Peyer's patch (tissue), 4 donors: ENCODE results near the gene MLF2. TPM values are rescaled to one million over a fixed set of nuclear protein-coding genes. Genes with fewer than 3 reads are reported as not detected.
"Not testable (repeated sequence)": the region's sequence is repeated elsewhere in the genome, so short reads cannot be mapped to it uniquely, and the experiment has no call there.

ENCODE experiments used
- DNase-seq, 3 donors: peaks; one replicate each; pipeline ENCODE4 v3.0.0-alpha.2; 2017 to 2019
- H3K27ac ChIP-seq, 4 donors: fragments of 200-600 bp; sonication (generic); one replicate each; pipeline ENCODE4 v1.5.1; 2016 to 2019
- H3K27me3 ChIP-seq, 2 donors: fragments of 200-600 bp; sonication (generic); one replicate each; pipeline ENCODE4 v1.5.1; 2019
- H3K36me3 ChIP-seq, 3 donors: fragments of 200-600 bp; sonication (generic); one replicate each; pipeline ENCODE4 v1.5.1; 2016 to 2019
- H3K4me1 ChIP-seq, 4 donors: fragments of 200-600 bp; sonication (generic); one replicate each; pipeline ENCODE4 v1.5.1; 2016 to 2019
- H3K4me3 ChIP-seq, 4 donors: fragments of 200-600 bp; sonication (generic); 1 replicate in 3 of 4; 2 replicates in 1 of 4; pipeline ENCODE4 v1.5.1; 2016 to 2019; ENCODE audit warnings: mild to moderate bottlenecking in 1 of 4
- H3K9me3 ChIP-seq, 4 donors: fragments of 200-600 bp; sonication (generic); one replicate each; pipeline ENCODE4 v1.5.1; 2016 to 2019; ENCODE audit warnings: mild to moderate bottlenecking in 1 of 4
- CTCF ChIP-seq, 6 experiments: fragments of 450-650 bp in 4 of 6; fragments of 200-600 bp in 2 of 6; sonication (generic) in 1 of 6; IDR thresholded peaks; one replicate each; pipeline ENCODE4 v1.5.1; 2017 to 2019; ENCODE audit warnings: antibody characterized with exemption in 6 of 6, mild to moderate bottlenecking in 3 of 6, moderate library complexity in 1 of 6
- POLR2A ChIP-seq, 2 donors: fragments of 450-650 bp; IDR thresholded peaks; one replicate each; pipeline ENCODE4 v1.5.1; 2017; ENCODE audit warnings: antibody characterized with exemption in 2 of 2, mild to moderate bottlenecking in 2 of 2, moderate library complexity in 2 of 2
- total RNA-seq, 4 donors: library from RNA; depleted of rRNA; stranded (reverse); fragments of >200 nt; gene quantifications; one replicate each; pipeline ENCODE4 v1.1.0, GENCODE V29; 2016

Gene MLF2
- total RNA-seq, 4 donors from 2014 or later, result 94.9 to 212 (median 182) TPM

GRCh38 chr12:6747216-6747615 is 5.7 kb downstream of the MLF2 start:
- H3K4me1 ChIP-seq, result peaks cover 0 to 8% (median 3%) of the 10 kb centered on the region in 4 donors
- no peak overlapping the region for H3K4me3 ChIP-seq
- no peak overlapping the region for H3K27ac ChIP-seq
- no peak for DNase-seq
- H3K9me3 ChIP-seq, result no peaks in the 10 kb centered on the region
- H3K36me3 ChIP-seq, result peaks cover 0 to 58% (median 0%) of the 10 kb centered on the region in 3 donors
- H3K27me3 ChIP-seq, result no peaks in the 10 kb centered on the region
- TF ChIP-seq CTCF (IDR thresholded peaks at IDR 0.05) (no peak), POLR2A (IDR thresholded peaks at IDR 0.05) (no peak)

GRCh38 chr12:6745741-6746525 is 7.0 kb downstream of the MLF2 start:
- Histone ChIP-seq H3K9me3 (no peaks in the 10 kb centered on the region), H3K4me3 (no peak overlapping the region), H3K36me3 (peaks cover 0 to 48% (median 0%) of the 10 kb centered on the region in 3 donors), H3K27ac (peak overlapping the region in 3 of 4 donors; percentile 41 to 66 (median 61)), H3K4me1 (no peaks in the 10 kb centered on the region), H3K27me3 (no peaks in the 10 kb centered on the region)
- peak in 2 of 3 donors; percentile 54 to 59 for DNase-seq
- TF ChIP-seq POLR2A (IDR thresholded peaks at IDR 0.05) (no peak), CTCF (IDR thresholded peaks at IDR 0.05) (no peak)

- peaks cover 0 to 23% (median 0%) of the 10 kb centered on the region in 3 donors for H3K36me3 ChIP-seq
- H3K4me1 ChIP-seq, DNase-seq, H3K9me3 ChIP-seq, H3K27me3 ChIP-seq, H3K27ac ChIP-seq, H3K4me3 ChIP-seq: not testable (repeated sequence)
Measured at GRCh38 chr12:6743300-6743699, 9.6 kb downstream of the MLF2 start.

- H3K9me3 ChIP-seq, result no peaks in the 10 kb centered on the region
- no peak overlapping the region for H3K27ac ChIP-seq
- peaks cover 0 to 19% (median 0%) of the 10 kb centered on the region in 3 donors for H3K36me3 ChIP-seq
- H3K27me3 ChIP-seq, result no peaks in the 10 kb centered on the region
- no peak overlapping the region for H3K4me3 ChIP-seq
- TF ChIP-seq POLR2A (IDR thresholded peaks at IDR 0.05), result no peak
- TF ChIP-seq CTCF (IDR thresholded peaks at IDR 0.05), result no peak
- no peaks in the 10 kb centered on the region for H3K4me1 ChIP-seq
- DNase-seq, result no peak
Measured at GRCh38 chr12:6742834-6743233, 10.1 kb downstream of the MLF2 start.

GRCh38 chr12:6742080-6742479 is 10.9 kb downstream of the MLF2 start:
- H3K9me3 ChIP-seq, H3K27ac ChIP-seq, H3K4me3 ChIP-seq, DNase-seq, H3K4me1 ChIP-seq, H3K27me3 ChIP-seq: not testable (repeated sequence)
- H3K36me3 ChIP-seq, result peaks cover 0 to 11% (median 0%) of the 10 kb centered on the region in 3 donors

- Histone ChIP-seq H3K27ac (no peak overlapping the region), H3K4me3 (no peak overlapping the region), H3K27me3 (no peaks in the 10 kb centered on the region), H3K9me3 (no peaks in the 10 kb centered on the region), H3K36me3 (peaks cover 0 to 4% (median 0%) of the 10 kb centered on the region in 3 donors), H3K4me1 (peaks cover 0 to 3% (median 0%) of the 10 kb centered on the region in 4 donors)
- TF ChIP-seq CTCF (IDR thresholded peaks at IDR 0.05) (no peak), POLR2A (IDR thresholded peaks at IDR 0.05) (no peak)
- DNase-seq, result no peak
Measured at GRCh38 chr12:6736754-6737153, 16.2 kb downstream of the MLF2 start.
